Sigmoid colon (tissue), 4 donors: ENCODE results near the gene WDR33.

Experiments
- POLR2A ChIP-seq, 2 donors: fragments of 450-650 bp; IDR thresholded peaks; one replicate each; pipeline ENCODE4 v1.6.1; 2016; ENCODE audit warnings: antibody characterized with exemption in 2 of 2, mild to moderate bottlenecking in 2 of 2, moderate library complexity in 2 of 2
- POLR2AphosphoS5 ChIP-seq, 4 donors: sonication (generic); formaldehyde crosslinking; IDR thresholded peaks; one replicate each; pipeline ENCODE4 v1.6.1; 2017; ENCODE audit warnings: antibody characterized with exemption in 4 of 4
- TF ChIP-seq, protein P1 (sequence below), 4 experiments: fragments of 450-650 bp in 3 of 4; fragments of 200-600 bp in 1 of 4; IDR thresholded peaks; one replicate each; pipeline ENCODE4 v1.5.1; 2016 to 2019; ENCODE audit warnings: antibody characterized with exemption in 4 of 4, mild to moderate bottlenecking in 3 of 4, moderate library complexity in 2 of 4

DNA sequence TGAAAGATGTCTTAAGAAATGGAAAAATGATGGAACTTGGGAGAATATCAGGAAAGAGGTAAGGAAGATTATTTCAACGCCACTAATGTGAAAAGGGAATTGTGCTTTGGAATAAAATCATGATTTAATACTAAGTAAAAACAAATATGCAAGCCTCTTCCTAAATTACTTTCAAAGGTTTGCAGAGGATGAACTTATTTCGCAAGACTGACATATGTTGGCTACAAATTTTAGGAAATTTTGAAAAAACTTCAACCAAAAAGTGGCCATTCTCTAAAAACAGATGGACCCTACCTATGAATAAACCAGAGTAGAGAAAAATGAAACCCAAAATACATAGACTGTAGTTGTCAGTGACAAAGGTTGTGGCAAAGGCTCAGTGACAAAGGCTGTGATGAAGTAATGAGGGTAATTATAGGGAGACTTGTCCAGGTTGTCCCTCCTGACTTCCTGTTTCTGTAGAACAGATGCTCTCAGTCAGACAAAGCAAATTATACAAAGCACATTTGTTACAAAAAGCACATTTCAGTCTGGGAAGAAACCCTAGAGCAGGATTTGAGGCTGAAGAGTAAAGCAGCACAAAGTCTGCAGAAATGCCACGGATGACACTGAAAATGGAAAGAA is 70.2 kb downstream of the WDR33 start:
- TF ChIP-seq, protein P1, sequence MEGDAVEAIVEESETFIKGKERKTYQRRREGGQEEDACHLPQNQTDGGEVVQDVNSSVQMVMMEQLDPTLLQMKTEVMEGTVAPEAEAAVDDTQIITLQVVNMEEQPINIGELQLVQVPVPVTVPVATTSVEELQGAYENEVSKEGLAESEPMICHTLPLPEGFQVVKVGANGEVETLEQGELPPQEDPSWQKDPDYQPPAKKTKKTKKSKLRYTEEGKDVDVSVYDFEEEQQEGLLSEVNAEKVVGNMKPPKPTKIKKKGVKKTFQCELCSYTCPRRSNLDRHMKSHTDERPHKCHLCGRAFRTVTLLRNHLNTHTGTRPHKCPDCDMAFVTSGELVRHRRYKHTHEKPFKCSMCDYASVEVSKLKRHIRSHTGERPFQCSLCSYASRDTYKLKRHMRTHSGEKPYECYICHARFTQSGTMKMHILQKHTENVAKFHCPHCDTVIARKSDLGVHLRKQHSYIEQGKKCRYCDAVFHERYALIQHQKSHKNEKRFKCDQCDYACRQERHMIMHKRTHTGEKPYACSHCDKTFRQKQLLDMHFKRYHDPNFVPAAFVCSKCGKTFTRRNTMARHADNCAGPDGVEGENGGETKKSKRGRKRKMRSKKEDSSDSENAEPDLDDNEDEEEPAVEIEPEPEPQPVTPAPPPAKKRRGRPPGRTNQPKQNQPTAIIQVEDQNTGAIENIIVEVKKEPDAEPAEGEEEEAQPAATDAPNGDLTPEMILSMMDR (IDR thresholded peaks at IDR 0.05): no peak
- TF ChIP-seq POLR2AphosphoS5 (IDR thresholded peaks at IDR 0.05): no peak
- no peak for TF ChIP-seq POLR2A (IDR thresholded peaks at IDR 0.05)
